HuH-7.5 (cell line): ENCODE data around the gene DGCR2.
"Not testable (repeated sequence)": the region's sequence is repeated elsewhere in the genome, so short reads cannot be mapped to it uniquely, and the experiment has no call there.

Experiments
- DNase-seq: peaks from one replicate; pipeline ENCODE4 v3.0.0; 2011; ENCODE audit warnings: low spot score

DGCR2 gene

GRCh38 chr22:19041704-19042074, 80.5 kb downstream of the DGCR2 start:
- no peak for DNase-seq

DNA sequence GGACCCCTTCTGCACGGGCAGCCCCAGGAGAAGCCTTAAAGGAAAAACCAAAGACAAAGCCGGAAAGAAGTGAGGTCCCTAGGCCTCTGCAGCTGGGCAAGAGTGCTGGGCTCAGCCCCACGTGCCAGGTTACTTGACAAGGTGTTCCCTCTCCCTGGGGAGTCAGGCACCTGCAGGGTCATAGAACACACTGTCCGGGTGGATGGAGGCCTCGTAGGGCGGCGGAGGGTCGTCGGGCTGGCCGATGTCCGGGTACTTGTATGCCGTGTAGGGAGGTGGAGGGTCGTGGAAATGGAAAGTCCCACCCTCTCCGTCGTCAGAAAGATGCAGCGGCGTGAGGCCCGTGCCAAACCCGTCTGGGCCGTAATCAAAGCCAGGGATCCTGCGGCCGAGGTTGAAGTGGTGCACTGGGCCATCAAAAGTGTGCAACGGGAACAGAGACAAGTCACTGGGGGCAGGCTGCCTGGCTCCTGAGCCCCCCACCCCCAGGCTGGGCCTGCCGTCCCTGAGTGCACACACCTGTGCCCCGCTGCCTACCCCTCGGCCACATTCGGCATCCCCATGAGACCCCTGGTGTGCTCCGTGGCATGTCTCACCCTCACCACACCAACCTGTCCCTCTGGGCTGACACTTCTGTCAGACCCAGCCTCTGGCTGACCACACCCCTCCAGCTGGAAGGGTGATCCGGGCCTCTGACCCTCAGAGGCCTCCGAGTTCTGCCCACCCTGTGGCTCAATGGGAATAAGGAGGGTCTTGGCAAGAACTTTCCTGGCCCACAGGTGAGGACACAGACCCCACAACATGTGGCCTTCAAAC, 81.1 kb downstream of the DGCR2 start:
- DNase-seq = no peak

- no peak for DNase-seq
Measured at GRCh38 chr22:19040391-19040861, 81.8 kb downstream of the DGCR2 start.

GRCh38 chr22:19039796-19040280, 82.4 kb downstream of the DGCR2 start:
- DNase-seq = no peak

- no peak for DNase-seq
Measured at GRCh38 chr22:19039448-19039780, 82.8 kb downstream of the DGCR2 start.

GRCh38 chr22:19038728-19039447, 83.3 kb downstream of the DGCR2 start:
- DNase-seq = no peak

- DNase-seq = no peak
Measured at GRCh38 chr22:19038164-19038546, 84.1 kb downstream of the DGCR2 start.

DNA sequence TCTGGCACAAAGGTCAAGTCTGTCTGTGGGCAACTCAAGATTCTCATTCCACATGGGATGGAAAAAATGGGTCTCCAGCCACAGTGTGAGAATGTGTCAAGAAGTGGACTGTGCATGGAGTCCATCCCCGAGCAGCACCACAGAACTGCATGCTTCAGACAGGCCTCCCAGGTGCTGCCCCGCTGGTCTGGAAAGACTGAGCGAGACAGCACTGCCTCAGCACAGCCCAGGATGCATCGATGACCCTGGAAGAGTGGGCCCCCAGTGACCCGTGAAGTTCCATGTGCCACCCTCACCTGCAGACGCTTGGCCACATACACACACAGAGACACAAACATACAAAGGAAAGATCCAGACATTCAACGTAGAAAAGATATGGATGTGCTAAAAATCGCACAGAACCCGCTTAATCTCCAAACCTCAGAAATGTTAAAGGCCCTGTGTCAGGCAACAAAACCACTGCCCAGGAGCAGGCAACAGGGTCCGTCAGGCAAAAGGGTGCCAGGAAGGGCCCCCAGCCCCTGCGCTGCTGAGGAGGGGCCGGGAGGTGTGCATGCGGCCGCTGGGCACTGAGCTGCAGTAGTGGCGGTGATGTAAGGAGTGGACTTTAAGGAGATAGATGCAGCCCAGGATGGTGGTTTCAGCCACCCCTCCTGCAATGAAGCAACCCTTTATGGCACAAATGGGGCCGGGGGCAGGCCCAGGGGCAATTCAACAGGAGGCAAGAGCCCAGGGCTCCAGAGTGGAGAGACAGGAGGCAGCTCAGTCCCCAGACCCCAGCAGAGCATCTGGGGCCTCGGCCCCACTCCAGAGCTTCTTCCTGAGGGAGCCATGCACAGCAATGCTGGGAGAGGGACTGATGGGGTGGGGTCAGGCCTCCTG, 84.7 kb downstream of the DGCR2 start:
- no peak for DNase-seq

DNA sequence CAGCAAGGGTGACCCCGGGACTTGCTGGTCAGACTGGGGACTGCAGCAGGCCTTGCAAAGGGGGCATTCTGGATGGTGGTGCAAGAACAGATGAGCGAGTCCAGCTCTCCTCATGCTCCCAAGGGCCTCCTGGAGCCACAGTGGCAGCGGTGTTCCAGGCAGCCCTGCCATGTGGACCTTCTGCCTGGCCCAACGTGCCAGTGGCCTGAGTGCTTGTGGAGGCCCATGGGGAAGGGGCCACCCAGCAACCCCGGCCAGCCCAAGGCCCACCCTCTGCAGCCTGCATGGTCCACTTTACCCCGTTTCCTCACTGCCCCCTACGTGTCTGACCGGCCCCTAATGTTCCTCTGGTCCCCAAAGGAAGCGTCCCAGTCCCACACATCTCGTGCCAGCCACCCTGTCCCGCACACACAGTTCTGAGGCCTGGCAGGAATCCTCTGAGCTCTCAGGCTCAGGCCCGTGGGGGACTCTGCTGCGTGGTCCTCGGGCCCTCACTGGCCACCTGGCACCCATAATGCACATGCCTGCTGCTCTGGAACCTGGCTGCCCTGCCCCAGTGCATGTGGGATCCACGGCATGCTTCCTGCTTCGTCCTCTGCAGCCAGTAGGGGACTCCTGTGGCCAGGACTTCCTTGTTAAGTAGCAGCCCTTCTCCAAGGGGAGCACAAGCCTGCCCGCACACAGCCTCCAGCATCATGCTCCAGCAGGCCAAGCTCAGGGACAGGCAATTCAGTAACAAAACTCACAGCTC, 85.5 kb downstream of the DGCR2 start:
- DNase-seq = no peak

- DNase-seq = no peak
Measured at GRCh38 chr22:19036229-19036522, 86.0 kb downstream of the DGCR2 start.

DNA sequence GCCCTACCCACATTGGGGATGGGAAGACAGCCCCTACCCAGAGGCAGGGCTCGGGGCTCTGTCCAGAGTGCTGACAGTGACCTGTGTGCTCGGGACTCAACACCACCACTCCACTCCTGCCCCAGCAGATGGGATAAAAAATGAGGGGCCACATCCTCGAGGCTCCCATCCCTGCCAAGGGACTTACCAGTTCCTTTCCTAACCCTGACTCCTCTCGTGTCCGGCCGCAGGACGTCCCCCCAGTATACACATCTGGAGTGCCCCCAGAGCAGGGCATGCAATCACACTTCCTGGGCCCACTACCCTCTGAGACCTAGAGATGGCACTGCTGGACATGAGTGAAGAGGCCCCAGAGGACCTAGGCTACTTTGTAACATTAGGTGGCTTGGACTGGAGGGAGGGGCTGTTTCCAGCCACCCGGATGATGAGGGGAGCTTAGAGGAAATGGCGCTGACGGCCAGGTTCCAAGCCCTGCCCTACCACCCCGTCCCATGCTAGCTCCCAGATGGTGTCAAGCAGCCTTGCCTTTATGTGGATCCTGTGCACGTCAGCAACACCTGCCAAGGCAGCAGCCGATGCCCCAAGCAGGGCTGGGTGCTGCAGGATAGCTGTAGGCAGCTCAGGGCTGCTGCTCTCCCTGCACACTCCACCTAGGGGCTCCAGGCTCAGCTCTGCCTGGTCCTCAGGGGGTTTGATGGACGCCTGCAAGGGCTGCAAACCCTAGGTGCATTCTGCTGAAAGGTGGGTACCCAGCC, 86.6 kb downstream of the DGCR2 start:
- no peak for DNase-seq

DNA sequence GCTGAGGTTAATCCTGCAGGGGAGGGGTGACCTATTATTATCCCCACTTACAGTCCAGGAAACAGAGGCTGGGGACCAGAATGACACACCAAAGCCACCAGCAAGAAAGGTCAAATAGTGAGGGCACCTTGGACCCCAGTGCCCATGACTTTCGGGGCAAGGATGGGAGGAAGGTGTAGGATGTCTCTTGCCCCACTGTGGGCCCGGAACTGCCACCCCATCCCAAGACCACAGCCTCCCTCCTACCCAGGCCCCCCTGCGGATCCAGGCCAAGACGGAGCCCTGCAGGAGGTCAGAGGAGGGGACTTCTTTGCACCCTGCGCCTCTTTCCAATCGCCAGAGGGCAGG, 87.1 kb downstream of the DGCR2 start:
- not testable (repeated sequence) for DNase-seq

GRCh38 chr22:19034724-19035120, 87.5 kb downstream of the DGCR2 start:
- DNase-seq = not testable (repeated sequence)

DNA sequence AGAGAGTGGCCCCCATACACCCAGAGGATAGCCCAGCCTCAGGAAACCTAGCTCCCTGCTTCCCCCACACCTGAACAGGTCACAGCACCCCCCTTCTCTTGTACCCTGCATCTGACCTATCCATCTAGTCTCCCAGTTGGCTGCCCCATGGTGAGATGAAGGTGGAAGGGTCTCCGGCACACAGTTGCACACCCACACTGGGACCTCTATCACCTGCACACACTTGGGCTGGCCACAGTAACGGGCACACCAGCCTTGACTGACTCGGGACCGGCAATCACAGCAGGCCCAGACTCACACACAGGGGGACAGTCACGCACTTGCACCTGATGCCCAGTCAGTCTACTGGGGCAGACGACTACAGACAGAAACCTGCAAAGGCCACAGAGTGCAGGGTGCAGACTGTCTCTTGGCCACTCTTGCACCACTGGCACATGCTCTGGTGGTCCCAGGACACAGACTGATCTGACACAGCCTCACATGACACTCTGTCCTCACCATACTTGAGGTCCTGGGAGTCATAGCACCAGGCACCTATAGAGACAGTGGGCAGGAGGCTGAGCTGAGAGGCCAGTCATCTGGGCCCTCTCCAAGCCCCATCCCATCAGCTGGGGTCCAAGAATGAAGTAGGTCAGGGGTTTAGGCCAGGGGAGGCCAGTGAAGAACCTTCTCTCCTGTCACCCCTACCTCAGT, 88.0 kb downstream of the DGCR2 start:
- not testable (repeated sequence) for DNase-seq

DNA sequence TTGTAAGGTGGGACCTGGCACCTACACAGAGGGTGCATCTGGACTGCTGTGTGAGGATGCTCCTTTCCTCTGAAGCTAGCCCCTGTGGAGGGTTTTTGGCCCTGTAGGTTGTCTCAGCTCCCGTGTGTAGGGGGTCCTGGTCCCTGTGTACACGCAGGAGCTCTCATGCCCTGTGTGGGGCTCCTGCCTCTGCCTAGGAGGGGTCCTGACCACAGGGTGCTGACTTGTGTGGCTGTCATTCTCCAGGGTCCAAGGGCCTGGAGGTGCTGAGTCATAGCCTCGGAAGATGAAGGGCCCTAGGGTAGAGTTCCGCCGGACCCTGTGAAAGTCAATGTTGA, 88.7 kb downstream of the DGCR2 start:
- DNase-seq = not testable (repeated sequence)

GRCh38 chr22:19032898-19033567, 89.2 kb downstream of the DGCR2 start:
- DNase-seq = not testable (repeated sequence)

DNA sequence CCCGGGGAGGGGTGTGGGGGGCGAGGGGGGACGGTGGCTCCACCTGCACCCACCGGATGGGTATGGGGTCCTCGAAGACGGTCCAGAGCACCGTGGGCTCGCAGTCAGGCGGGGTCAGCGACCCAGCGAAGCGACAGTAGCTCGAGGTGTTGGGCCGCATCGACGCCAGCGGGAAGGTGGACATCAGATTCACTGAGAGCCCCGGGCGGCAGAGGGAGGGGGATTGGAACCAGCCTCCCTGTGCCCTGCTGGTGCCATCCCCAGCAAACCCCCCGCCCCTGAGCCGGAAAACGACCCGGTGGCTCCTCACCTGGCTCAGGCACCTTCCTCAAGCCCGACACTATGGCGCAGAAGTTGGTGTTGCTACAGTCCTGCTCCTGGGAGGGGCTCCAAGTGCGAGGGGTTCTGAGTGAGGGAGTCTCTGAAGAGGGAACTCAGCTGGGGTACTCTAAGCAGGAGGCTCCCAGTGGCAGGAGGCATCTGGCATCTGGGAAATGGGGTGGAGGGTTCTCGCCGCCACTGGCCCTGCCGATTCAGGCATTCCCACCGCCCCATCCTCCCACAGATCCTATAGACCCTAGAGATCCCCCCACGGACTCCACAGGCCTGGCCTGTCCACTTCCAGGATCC, 89.9 kb downstream of the DGCR2 start:
- not testable (repeated sequence) for DNase-seq

DNA sequence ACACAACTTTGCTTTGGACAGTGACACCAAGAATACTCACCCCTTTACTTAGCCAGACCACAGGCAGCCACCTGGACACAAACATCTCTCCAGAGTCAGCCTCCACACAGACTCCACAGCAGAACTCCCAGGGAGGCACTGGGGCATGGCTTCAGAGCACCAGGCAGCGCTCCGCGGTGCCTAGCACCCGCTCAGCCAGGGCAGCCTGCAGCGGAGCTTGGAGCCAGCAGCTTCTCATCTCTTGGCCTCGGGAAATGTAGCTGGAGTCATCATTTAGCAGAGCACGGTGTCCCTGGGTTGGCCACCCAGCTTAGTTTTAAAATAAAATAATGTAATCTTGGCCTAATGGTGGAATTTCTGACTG, 91.3 kb downstream of the DGCR2 start:
- not testable (repeated sequence) for DNase-seq

- not testable (repeated sequence) for DNase-seq
Measured at GRCh38 chr22:19030226-19030888, 91.9 kb downstream of the DGCR2 start.
